IMR-90 (cell line): ENCODE measurements around the gene ENDOV. TPM values are rescaled to one million over a fixed set of nuclear protein-coding genes. Genes with fewer than 3 reads are reported as not detected.

ENCODE experiments used
- ATAC-seq: fragments of 200-7000 bp; cut with Tn5 transposase; 2 replicates; pipeline ENCODE4 v1.9.1; 2020; ENCODE audit warnings: low read depth, mild to moderate bottlenecking, moderate library complexity
- BruUV-seq: library from RNA; stranded (reverse); fragments of 400-500 nt; replicated peaks from 2 replicates; lab custom pipeline; 2021; lab: Mats Ljungman, UMichigan
- CTCF ChIA-PET: fragments of 300-600 bp; formaldehyde crosslinking; extraction: SDS; loops from one replicate; lab custom pipeline; 2021; ENCODE audit warnings: antibody characterized with exemption; lab: Yijun Ruan, JAX
- POLR2A ChIA-PET: fragments of 300-600 bp; sonication (Branson Sonifier 250); formaldehyde crosslinking; loops from one replicate; lab custom pipeline; 2022; ENCODE audit warnings: antibody characterized with exemption; ENCODE audit not compliant: unreplicated experiment; lab: Charles Lee
- DNase-seq: peaks from one replicate; pipeline ENCODE4 v3.0.0; 2013
- H2AFZ ChIP-seq: replicated peaks from 2 replicates; pipeline ENCODE3; 2013; ENCODE audit warnings: low read length, mild to moderate bottlenecking; ENCODE audit not compliant: poor library complexity
- H2AK5ac ChIP-seq: 2 replicates; pipeline ENCODE4 v1.6.1; 2013; ENCODE audit warnings: low read depth, low read length, inconsistent platforms
- H2AK9ac ChIP-seq: replicated peaks from 2 replicates; pipeline ENCODE3; 2013; ENCODE audit warnings: mild to moderate bottlenecking, low read depth, low read length, moderate library complexity; ENCODE audit not compliant: poor library complexity
- H2BK120ac ChIP-seq: 2 replicates; pipeline ENCODE4 v1.6.1; 2013; ENCODE audit warnings: low read depth, low read length, inconsistent platforms
- H2BK15ac ChIP-seq: 3 replicates; pipeline ENCODE4 v1.6.1; 2013; ENCODE audit warnings: low read depth, low read length, inconsistent platforms
- H2BK20ac ChIP-seq: 2 replicates; pipeline ENCODE4 v1.6.1; 2013; ENCODE audit warnings: low read depth, mild to moderate bottlenecking, inconsistent platforms, low read length, moderate library complexity
- H2BK5ac ChIP-seq: 2 replicates; pipeline ENCODE4 v1.6.1; 2013; ENCODE audit warnings: mild to moderate bottlenecking, low read depth, low read length, inconsistent platforms; ENCODE audit not compliant: poor library complexity, severe bottlenecking
- H3K14ac ChIP-seq: replicated peaks from 2 replicates; pipeline ENCODE4 v1.6.1; 2013; ENCODE audit warnings: low read depth, low read length, inconsistent platforms
- H3K18ac ChIP-seq: 2 replicates; pipeline ENCODE4 v1.6.1; 2013; ENCODE audit warnings: low read depth, low read length, control low read depth
- H3K23ac ChIP-seq: 2 replicates; pipeline ENCODE4 v1.6.1; 2013; ENCODE audit warnings: low read depth, low read length, inconsistent platforms
- H3K27ac ChIP-seq: 2 replicates; pipeline ENCODE4 v1.5.1; 2013; ENCODE audit warnings: mild to moderate bottlenecking, control low read depth, low read length; ENCODE audit not compliant: insufficient read depth
- H3K27me3 ChIP-seq: 2 replicates; pipeline ENCODE4 v1.6.1; 2013; ENCODE audit warnings: low read length; ENCODE audit not compliant: control insufficient read depth, insufficient read depth
- H3K36me3 ChIP-seq: 2 replicates; pipeline ENCODE4 v1.6.1; 2013; ENCODE audit warnings: low read length, mixed read lengths; ENCODE audit not compliant: control insufficient read depth, insufficient read depth
- H3K4ac ChIP-seq: 2 replicates; pipeline ENCODE4 v1.6.1; 2013; ENCODE audit warnings: low read depth, low read length, inconsistent platforms
- H3K4me1 ChIP-seq: 2 replicates; pipeline ENCODE4 v1.6.1; 2013; ENCODE audit warnings: low read length, mixed read lengths; ENCODE audit not compliant: control insufficient read depth, insufficient read depth
- H3K4me2 ChIP-seq: 2 replicates; pipeline ENCODE4 v1.6.1; 2013; ENCODE audit warnings: low read depth, mild to moderate bottlenecking, control low read depth, low read length, moderate library complexity
- H3K4me3 ChIP-seq: 2 replicates; pipeline ENCODE4 v1.5.1; 2013; ENCODE audit warnings: low read depth, mild to moderate bottlenecking, control low read depth, low read length, moderate library complexity; ENCODE audit not compliant: insufficient read depth
- H3K56ac ChIP-seq: 2 replicates; pipeline ENCODE4 v1.6.1; 2013; ENCODE audit warnings: low read length, inconsistent platforms; ENCODE audit not compliant: insufficient read depth; ENCODE audit errors: extremely low read depth
- H3K79me1 ChIP-seq, 2 experiments: 2 replicates each; pipeline ENCODE4 v1.6.1; 2013; ENCODE audit warnings: low read length in 2 of 2, inconsistent platforms in 1 of 2, low read depth in 1 of 2
- H3K9ac ChIP-seq: 2 replicates; pipeline ENCODE4 v1.6.1; 2013; ENCODE audit warnings: low read depth, low read length, control low read depth
- H3K9me1 ChIP-seq: 2 replicates; pipeline ENCODE4 v1.6.1; 2013; ENCODE audit warnings: low read length, inconsistent platforms; ENCODE audit not compliant: insufficient read depth
- H3K9me3 ChIP-seq: 2 replicates; pipeline ENCODE4 v1.6.1; 2013; ENCODE audit warnings: low read length; ENCODE audit not compliant: control insufficient read depth, insufficient read depth
- H4K20me1 ChIP-seq: 2 replicates; pipeline ENCODE4 v1.6.1; 2013; ENCODE audit warnings: low read length, inconsistent platforms; ENCODE audit not compliant: insufficient read depth
- H4K5ac ChIP-seq: 2 replicates; pipeline ENCODE4 v1.6.1; 2013; ENCODE audit warnings: mild to moderate bottlenecking, low read depth, low read length, control low read depth
- H4K8ac ChIP-seq, 2 experiments: 2 replicates each; pipeline ENCODE4 v1.6.1; 2013; ENCODE audit warnings: low read depth in 2 of 2, low read length in 2 of 2, control low read depth in 1 of 2, inconsistent platforms in 1 of 2
- H4K91ac ChIP-seq: 2 replicates; pipeline ENCODE4 v1.6.1; 2013; ENCODE audit warnings: low read depth, low read length, inconsistent platforms; ENCODE audit not compliant: insufficient read depth
- CEBPB ChIP-seq: IDR thresholded peaks from 2 replicates; pipeline ENCODE4 v1.6.1; 2012; ENCODE audit warnings: low read depth, low read length, improper control_type of control experiment
- MAFK ChIP-seq: IDR thresholded peaks from 2 replicates; pipeline ENCODE4 v1.6.1; 2012; ENCODE audit warnings: low read depth, low read length, improper control_type of control experiment
- MAZ ChIP-seq: IDR thresholded peaks from 2 replicates; pipeline ENCODE4 v1.6.1; 2012; ENCODE audit warnings: low read depth, mild to moderate bottlenecking, low read length, improper control_type of control experiment, moderate library complexity, borderline replicate concordance
- NFE2L2 ChIP-seq: fragments of 150-350 bp; IDR thresholded peaks from 2 replicates; pipeline ENCODE4 v1.6.1; 2016; ENCODE audit warnings: low read depth, mild to moderate bottlenecking, low read length
- POLR2A ChIP-seq: IDR thresholded peaks from 2 replicates; pipeline ENCODE4 v1.6.1; 2012; ENCODE audit warnings: mild to moderate bottlenecking, low read depth, low read length
- RAD21 ChIP-seq: IDR thresholded peaks from 2 replicates; pipeline ENCODE4 v1.6.1; 2012; ENCODE audit warnings: low read length, improper control_type of control experiment
- RFX5 ChIP-seq: IDR thresholded peaks from 2 replicates; pipeline ENCODE4 v1.8.0; 2012; ENCODE audit warnings: low read depth, mild to moderate bottlenecking, low read length, moderate library complexity
- SMC3 ChIP-seq: fragments of 150-350 bp; IDR thresholded peaks from 2 replicates; pipeline ENCODE4 v1.6.1; 2016; ENCODE audit warnings: low read depth, mild to moderate bottlenecking, antibody characterized with exemption, low read length, moderate library complexity
- WGBS, 2 experiments: methylation state at CpG; one replicate each; pipeline versions ENCODE4 v1.1.5 to v1.1.7; 2013; ENCODE audit warnings: missing lambda C conversion rate in 2 of 2; ENCODE audit not compliant: insufficient read length in 1 of 2; ENCODE audit errors: extremely low coverage in 2 of 2; 5-methylcytosine and 5-hydroxymethylcytosine counted together
- dilution Hi-C: fragments of 300-500 bp; cut with HindIII; formaldehyde crosslinking; loops from one replicate; pipeline ENCODE4 v1.14.3; 2018; ENCODE audit warnings: low sequenced_read_pairs; ENCODE audit not compliant: unreplicated experiment
- in situ Hi-C: fragments of 300-500 bp; cut with MboI; formaldehyde crosslinking; loops from 3 replicates; pipeline ENCODE4 v1.14.3; 2019; ENCODE audit warnings: low sequenced_read_pairs, inconsistent platforms, mixed read lengths
- intact Hi-C: fragments of 100-400 bp; cut with micrococcal nuclease; formaldehyde crosslinking; loops from 2 replicates; pipeline ENCODE4 v1.10.0; 2022
- polyA plus RNA-seq, 3 experiments: library from polyadenylated mRNA; depleted of rRNA; stranded (reverse); fragments of >200 nt; gene quantifications; 2 replicates each; pipeline ENCODE4 v1.2.3, GENCODE V29; 2012; ENCODE audit warnings: low replicate concordance in 1 of 3
- total RNA-seq: library from RNA; depleted of rRNA; stranded (reverse); fragments of >200 nt; gene quantifications from 2 replicates; pipeline ENCODE4 v1.2.3, GENCODE V29; 2012
- TF ChIP-seq, protein P1 (sequence below): fragments of 150-350 bp; IDR thresholded peaks from 2 replicates; pipeline ENCODE4 v1.6.1; 2017; ENCODE audit warnings: mild to moderate bottlenecking, antibody characterized with exemption, low read length, low read depth

Gene ENDOV
- total and polyA plus RNA-seq, 2 of the 4 experiments (the other 2 are of a cell fraction), result 15.1 to 30.3 TPM

GRCh38 chr17:80422981-80423380, 8.0 kb downstream of the ENDOV start:
- in situ Hi-C loops (loop anchor here (10.0 kb wide), 1 partner anchor 452 kb away; no protein-coding TSS in a partner anchor), dilution Hi-C loops (no loop called here), intact Hi-C loops (no loop called here)
- no peak overlapping the region for H3K14ac ChIP-seq
- ATAC-seq (no peak), DNase-seq (no peak)
- H3K4me1 ChIP-seq, result peaks cover 1% of the 10 kb centered on the region; the same call in 1 of the 2 replicates
- H3K9me3 ChIP-seq, result no peaks in the 10 kb centered on the region
- ChIA-PET CTCF (no interaction called here), POLR2A (no interaction called here)
- BruUV-seq, result no TSS peak
- no peak overlapping the region for H3K9ac ChIP-seq
- WGBS, 2 experiments, result 85% methylated on average over 13 of the region's 20 CpGs; no CpG with 5 or more reads in 1 of the 2 experiments
- H2BK5ac ChIP-seq, result no peak overlapping the region
- H3K4me2 ChIP-seq, result no peak overlapping the region
- H4K8ac ChIP-seq, result no peak overlapping the region
- H3K27me3 ChIP-seq, result no peaks in the 10 kb centered on the region
- peaks cover 7% of the 10 kb centered on the region for H3K36me3 ChIP-seq
- H3K23ac ChIP-seq, result no peak overlapping the region
- H2AK5ac ChIP-seq, result no peak overlapping the region
- no peak overlapping the region for H4K91ac ChIP-seq
- H2BK15ac ChIP-seq, result no peak overlapping the region
- H3K4me3 ChIP-seq, result no peak overlapping the region
- TF ChIP-seq MAZ (no peak), RFX5 (no peak), NFE2L2 (no peak), POLR2A (no peak), MAFK (no peak), RAD21 (no peak), SMC3 (no peak), CEBPB (no peak)
- TF ChIP-seq, protein P1, sequence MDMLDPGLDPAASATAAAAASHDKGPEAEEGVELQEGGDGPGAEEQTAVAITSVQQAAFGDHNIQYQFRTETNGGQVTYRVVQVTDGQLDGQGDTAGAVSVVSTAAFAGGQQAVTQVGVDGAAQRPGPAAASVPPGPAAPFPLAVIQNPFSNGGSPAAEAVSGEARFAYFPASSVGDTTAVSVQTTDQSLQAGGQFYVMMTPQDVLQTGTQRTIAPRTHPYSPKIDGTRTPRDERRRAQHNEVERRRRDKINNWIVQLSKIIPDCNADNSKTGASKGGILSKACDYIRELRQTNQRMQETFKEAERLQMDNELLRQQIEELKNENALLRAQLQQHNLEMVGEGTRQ, result no peak
- no peak overlapping the region for H3K27ac ChIP-seq
- no peak overlapping the region for H3K18ac ChIP-seq
- H3K56ac ChIP-seq, result no peak overlapping the region
- no peak overlapping the region for H2BK20ac ChIP-seq
- H3K79me1 ChIP-seq, result peaks cover 22 to 25% of the 10 kb centered on the region in 2 experiments
- H3K4ac ChIP-seq, result no peak overlapping the region
- no peak overlapping the region for H2BK120ac ChIP-seq
- no peak overlapping the region for H2AFZ ChIP-seq
- peaks cover 5% of the 10 kb centered on the region for H3K9me1 ChIP-seq
- H2AK9ac ChIP-seq, result no peak overlapping the region
- H4K5ac ChIP-seq, result no peak overlapping the region
- peaks cover 17% of the 10 kb centered on the region for H4K20me1 ChIP-seq
